HUES6 (cell line): ENCODE measurements around the gene CHST2.

Experiments
- H3K27ac ChIP-seq: 2 replicates; pipeline ENCODE4 v1.7.0; 2013; ENCODE audit warnings: low read depth, mild to moderate bottlenecking, low read length, inconsistent platforms
- H3K27me3 ChIP-seq: 2 replicates; pipeline ENCODE4 v1.6.1; 2013; ENCODE audit warnings: low read length; ENCODE audit not compliant: control insufficient read depth, insufficient read depth
- H3K36me3 ChIP-seq: 2 replicates; pipeline ENCODE4 v1.6.1; 2013; ENCODE audit warnings: low read length; ENCODE audit not compliant: control insufficient read depth, insufficient read depth
- H3K4me1 ChIP-seq: 2 replicates; pipeline ENCODE4 v1.6.1; 2013; ENCODE audit warnings: low read length; ENCODE audit not compliant: control insufficient read depth, insufficient read depth
- H3K4me3 ChIP-seq: 2 replicates; pipeline ENCODE4 v1.5.1; 2013; ENCODE audit warnings: low read depth, low read length
- H3K9ac ChIP-seq: one replicate; pipeline ENCODE4 v1.6.1; 2013; ENCODE audit warnings: mild to moderate bottlenecking, low read length
- H3K9me3 ChIP-seq: 2 replicates; pipeline ENCODE4 v1.6.1; 2013; ENCODE audit warnings: low read depth, low read length; ENCODE audit not compliant: control insufficient read depth, insufficient read depth

CHST2 gene

DNA sequence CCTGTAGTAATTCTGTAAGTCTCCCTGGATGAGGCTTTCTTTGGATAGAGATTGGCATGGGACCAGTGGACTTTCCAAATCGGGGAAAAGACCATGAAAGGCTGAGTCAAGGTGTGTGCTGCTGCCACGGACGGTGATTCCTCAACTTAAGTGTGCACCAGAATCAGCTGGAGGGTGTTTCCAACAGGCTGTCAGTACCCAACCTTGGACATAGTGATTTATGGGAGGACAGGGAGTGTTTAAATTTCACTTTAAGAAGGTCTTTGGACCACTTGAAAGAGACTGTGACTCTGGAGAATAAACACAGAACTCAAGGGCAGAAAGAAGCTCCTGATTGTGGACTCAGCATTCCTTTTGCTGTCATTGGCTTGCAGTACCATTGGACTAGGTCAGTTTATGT, 20.4 kb upstream of the CHST2 start:
- Histone ChIP-seq H3K9me3 (peaks cover 27% of the 10 kb centered on the region), H3K4me3 (no peak overlapping the region), H3K27me3 (no peaks in the 10 kb centered on the region), H3K9ac (no peak overlapping the region), H3K27ac (no peak overlapping the region), H3K36me3 (no peaks in the 10 kb centered on the region), H3K4me1 (no peaks in the 10 kb centered on the region)

DNA sequence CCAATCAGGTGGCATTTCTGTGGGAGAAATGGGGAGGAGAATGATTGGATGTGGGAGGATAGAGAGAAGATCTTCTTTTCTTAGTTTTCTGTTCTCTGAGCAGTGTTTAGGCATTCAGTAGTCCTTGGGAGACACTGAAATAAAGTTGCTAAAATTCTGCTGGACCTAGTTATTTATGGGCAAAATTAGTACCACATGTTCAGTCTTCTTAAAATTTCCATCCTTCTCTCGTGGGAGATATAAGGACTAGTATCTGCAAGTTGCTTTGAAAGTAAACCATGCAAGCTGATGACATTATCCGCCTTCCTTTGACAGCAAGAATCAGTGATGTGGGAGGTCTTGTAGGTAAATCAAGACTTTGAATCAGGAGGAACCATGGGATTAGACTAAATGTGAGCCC, 19.9 kb upstream of the CHST2 start:
- Histone ChIP-seq H3K27me3 (no peaks in the 10 kb centered on the region), H3K4me3 (no peak overlapping the region), H3K9me3 (peaks cover 29% of the 10 kb centered on the region), H3K9ac (no peak overlapping the region), H3K27ac (no peak overlapping the region), H3K36me3 (no peaks in the 10 kb centered on the region), H3K4me1 (no peaks in the 10 kb centered on the region)

DNA sequence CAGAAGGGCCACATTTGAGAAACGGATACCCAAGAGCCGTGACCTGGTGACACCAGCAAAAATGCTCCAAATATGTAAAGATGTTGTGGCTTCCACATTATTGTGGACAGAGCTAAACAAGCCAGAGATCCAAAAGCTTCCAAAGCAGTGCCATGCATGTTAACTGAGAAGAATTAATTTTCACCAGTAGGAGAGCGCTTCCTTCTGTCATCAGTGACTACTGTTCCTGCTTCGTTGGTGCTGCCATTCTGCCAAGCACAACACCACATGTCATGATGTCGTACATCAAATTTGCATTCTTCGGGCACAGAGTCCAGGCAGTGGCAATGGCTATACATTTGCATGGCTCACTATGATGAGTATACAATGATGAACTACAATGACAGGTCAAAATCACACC, 19.1 kb upstream of the CHST2 start:
- H3K4me3 ChIP-seq, result no peak overlapping the region
- no peaks in the 10 kb centered on the region for H3K4me1 ChIP-seq
- peaks cover 34% of the 10 kb centered on the region for H3K9me3 ChIP-seq
- no peaks in the 10 kb centered on the region for H3K36me3 ChIP-seq
- no peak overlapping the region for H3K9ac ChIP-seq
- H3K27ac ChIP-seq, result no peak overlapping the region
- no peaks in the 10 kb centered on the region for H3K27me3 ChIP-seq

DNA sequence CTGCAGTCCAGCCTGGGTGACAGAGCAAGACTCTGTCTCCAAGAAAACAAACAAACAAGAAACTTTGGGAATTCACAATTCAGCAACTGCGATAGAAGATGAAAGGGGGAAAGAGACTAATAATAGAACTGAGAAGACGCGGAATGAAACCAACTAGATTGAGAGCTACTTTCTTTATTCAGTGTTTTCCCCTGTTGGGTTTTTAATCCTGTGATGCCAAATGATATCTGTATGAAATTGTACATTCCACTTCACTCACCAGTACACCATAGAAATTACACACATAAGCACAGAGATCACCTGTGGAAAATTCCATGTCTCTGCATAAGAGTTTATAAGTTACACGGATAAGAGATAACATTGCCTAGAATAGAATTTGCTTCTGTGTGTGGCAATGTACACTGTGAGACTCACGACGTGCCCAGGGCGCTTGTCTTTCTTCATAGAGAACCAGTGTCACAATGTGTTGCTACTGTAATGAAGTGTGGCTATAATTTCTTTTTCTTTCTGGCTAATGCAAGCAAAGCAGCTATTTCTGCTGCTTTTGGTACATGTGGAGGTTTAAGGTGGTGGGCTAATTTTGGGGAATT, 17.7 kb upstream of the CHST2 start:
- no peak overlapping the region for H3K27ac ChIP-seq
- no peaks in the 10 kb centered on the region for H3K36me3 ChIP-seq

DNA sequence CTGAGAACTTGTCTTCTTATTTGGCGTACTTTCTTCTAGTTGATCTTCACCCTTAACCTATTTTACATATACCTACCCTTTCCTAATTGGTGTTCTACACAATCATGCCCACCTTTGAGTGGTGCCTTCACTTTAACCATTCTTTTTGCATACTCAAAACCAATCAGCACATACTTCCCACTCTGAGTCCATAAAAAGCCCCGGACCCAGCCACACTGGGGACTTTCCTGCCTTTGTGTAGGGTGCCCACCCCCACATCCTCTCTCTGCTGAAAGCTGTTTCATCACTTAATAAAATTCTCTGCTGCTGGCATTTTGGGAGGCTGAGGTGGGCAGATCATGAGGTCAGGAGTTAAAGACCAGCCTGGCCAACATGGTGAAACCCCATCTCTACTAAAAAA, 15.9 kb upstream of the CHST2 start:
- H3K36me3 ChIP-seq, result no peaks in the 10 kb centered on the region
- no peak overlapping the region for H3K9ac ChIP-seq
- H3K4me1 ChIP-seq, result no peaks in the 10 kb centered on the region
- H3K27ac ChIP-seq, result no peak overlapping the region
- H3K4me3 ChIP-seq, result no peak overlapping the region
- H3K9me3 ChIP-seq, result peaks cover 30% of the 10 kb centered on the region
- H3K27me3 ChIP-seq, result no peaks in the 10 kb centered on the region

More for the DNA sequence above, 17.7 kb upstream of the CHST2 start:
- Histone ChIP-seq H3K27me3 (no peaks in the 10 kb centered on the region), H3K9ac (no peak overlapping the region), H3K4me3 (no peak overlapping the region), H3K9me3 (peaks cover 32% of the 10 kb centered on the region), H3K4me1 (no peaks in the 10 kb centered on the region)

DNA sequence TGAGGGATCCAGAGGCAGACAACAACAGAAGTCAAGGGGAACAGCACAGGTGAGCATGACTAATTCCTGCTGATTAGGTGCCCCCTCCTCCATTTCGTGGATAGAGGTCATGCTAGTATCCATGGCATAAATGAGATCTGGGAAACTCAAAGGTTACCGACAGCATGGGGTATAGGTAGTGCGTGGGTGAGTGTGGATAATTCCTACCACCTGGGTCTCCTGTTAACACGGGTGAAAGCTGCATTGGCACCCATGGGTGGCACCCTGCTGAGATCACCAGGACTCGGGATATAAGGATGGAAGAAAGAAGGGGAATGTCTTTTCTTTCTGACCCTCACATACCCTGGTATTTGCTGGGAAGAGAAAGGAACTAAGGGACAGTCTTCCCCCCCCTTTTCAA, 14.4 kb upstream of the CHST2 start:
- Histone ChIP-seq H3K9ac (no peak overlapping the region), H3K4me1 (no peaks in the 10 kb centered on the region), H3K36me3 (no peaks in the 10 kb centered on the region), H3K4me3 (no peak overlapping the region), H3K9me3 (peaks cover 30% of the 10 kb centered on the region), H3K27ac (no peak overlapping the region), H3K27me3 (no peaks in the 10 kb centered on the region)

DNA sequence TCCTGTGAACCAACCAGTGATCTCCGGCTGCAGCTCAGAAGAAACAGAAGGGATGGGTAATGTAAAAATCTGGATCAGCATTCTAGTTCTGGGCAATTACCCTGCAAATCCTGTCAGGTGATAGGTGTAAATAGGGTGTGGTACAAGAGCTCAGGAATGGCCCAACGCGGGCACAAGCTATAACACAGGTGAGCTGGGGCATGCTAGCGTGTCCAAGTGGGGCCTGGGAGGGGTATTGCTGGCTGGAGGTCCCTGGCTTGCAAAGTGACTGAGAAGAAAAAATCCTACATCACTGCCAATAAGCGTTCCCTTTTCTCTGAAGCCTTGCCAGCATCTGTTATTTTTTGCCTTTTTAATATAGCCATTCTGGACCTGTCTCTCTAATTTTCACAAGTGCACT, 9.7 kb upstream of the CHST2 start:
- H3K27ac ChIP-seq, result no peak overlapping the region
- no peak overlapping the region for H3K9ac ChIP-seq
- no peaks in the 10 kb centered on the region for H3K4me1 ChIP-seq
- no peaks in the 10 kb centered on the region for H3K36me3 ChIP-seq
- no peak overlapping the region for H3K4me3 ChIP-seq
- no peaks in the 10 kb centered on the region for H3K27me3 ChIP-seq
- peaks cover 19% of the 10 kb centered on the region for H3K9me3 ChIP-seq

DNA sequence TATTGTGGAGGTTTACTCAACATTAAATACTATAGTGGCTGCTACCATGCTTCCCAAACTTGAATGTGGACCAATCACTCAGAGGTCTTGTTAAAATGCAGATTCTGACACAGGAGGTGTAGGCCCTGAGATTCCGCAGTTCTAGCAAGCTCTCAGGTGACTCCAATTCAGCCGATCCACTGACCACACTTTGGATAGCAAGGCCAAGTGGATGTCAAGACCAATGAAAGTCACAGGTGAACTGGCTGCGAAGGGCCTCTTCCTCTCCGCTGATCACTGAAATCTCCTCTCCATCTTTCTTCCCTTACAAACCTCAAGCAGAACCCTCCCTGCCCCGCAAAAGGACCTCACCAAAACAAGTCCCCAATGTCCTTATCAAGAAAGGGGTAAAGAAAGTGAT, 9.2 kb upstream of the CHST2 start:
- H3K27me3 ChIP-seq, result no peaks in the 10 kb centered on the region
- no peaks in the 10 kb centered on the region for H3K4me1 ChIP-seq
- peaks cover 14% of the 10 kb centered on the region for H3K9me3 ChIP-seq
- no peak overlapping the region for H3K27ac ChIP-seq
- H3K36me3 ChIP-seq, result no peaks in the 10 kb centered on the region
- no peak overlapping the region for H3K9ac ChIP-seq
- H3K4me3 ChIP-seq, result no peak overlapping the region

DNA sequence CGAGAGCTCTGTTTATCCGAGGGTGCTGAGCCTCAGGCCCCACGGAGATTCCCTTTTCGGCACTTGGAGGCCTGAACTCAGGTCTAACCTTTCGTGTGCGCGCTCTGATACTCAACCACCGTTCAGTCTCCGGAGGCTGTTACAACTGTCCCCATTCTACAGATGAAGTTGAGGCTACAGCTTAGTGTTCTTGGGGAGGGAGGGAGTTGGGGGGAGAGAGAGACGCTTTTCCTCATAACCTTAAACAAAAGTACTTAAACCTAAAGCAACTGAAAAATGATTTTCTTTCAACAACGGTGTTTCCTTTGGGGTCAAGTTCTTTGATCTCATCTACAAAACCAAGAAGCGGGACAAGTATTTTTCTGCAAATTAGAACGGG, 952 bp upstream of the CHST2 start:
- Histone ChIP-seq H3K9me3 (no peaks in the 10 kb centered on the region), H3K27me3 (peaks cover 18% of the 10 kb centered on the region), H3K36me3 (peaks cover 13% of the 10 kb centered on the region), H3K9ac (peak overlapping the region; percentile 94), H3K4me3 (peak overlapping the region; percentile 96), H3K27ac (peak overlapping the region; percentile 1; the same call in 1 of the 2 replicates), H3K4me1 (peaks cover 9% of the 10 kb centered on the region; the same call in 1 of the 2 replicates)

DNA sequence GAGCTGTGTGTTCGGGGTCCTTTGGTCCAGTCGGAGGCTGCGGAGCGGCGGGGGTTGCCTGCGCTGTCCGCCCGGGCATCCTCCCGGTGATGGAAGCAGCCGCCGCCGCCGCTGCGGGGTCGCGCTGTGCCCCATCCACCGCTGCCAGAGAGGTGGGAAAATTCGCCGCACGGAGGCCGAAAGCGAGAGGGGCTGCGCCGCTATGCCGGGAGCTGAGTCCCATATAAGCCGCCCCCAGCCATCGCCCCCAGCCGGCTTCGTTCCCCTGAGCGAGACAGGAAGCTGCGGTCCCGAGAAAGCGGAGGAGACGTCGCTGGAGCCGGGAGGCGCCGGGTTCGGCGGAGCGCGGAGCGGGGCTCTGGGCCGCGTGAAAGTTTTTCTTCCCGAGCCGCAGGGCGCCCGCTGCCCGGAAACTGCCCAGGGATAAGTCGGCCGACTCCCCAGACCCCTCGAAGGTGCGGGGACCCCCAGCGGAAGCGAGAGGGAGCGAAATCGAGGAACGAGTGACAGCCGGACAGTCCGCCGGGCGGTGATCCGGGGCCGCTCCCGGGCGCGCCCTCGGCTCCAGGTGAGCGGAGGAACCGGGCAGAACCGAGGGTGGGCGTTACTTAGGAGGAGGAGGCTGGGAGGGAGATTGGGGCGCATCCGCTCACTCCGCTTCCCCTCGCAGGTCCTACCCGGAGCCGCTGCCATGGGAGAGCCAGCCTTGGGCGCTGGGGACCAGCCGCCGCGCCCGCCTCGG, 574 bp downstream of the CHST2 start:
- H3K9me3 ChIP-seq, result no peaks in the 10 kb centered on the region
- peak overlapping the region; percentile 92 for H3K9ac ChIP-seq
- peaks cover 21% of the 10 kb centered on the region for H3K4me1 ChIP-seq
- peaks cover 13% of the 10 kb centered on the region for H3K36me3 ChIP-seq
- H3K27me3 ChIP-seq, result peaks cover 18% of the 10 kb centered on the region
- H3K4me3 ChIP-seq, result peak overlapping the region; percentile 96
- peak overlapping the region; percentile 64; the same call in 1 of the 2 replicates for H3K27ac ChIP-seq

DNA sequence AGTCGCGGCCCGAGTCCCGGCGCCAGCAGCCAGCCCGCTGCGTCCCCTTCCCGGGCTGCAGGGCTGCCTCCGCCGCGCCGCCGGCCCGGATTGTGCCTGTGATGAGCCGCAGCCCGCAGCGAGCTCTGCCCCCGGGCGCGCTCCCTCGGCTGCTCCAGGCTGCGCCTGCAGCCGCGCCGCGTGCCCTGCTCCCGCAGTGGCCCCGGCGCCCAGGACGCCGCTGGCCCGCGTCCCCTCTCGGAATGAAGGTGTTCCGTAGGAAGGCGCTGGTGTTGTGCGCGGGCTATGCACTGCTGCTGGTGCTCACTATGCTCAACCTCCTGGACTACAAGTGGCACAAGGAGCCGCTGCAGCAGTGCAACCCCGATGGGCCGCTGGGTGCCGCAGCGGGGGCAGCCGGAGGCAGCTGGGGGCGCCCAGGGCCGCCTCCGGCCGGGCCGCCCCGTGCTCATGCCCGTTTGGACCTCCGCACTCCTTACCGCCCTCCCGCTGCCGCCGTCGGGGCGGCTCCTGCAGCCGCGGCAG, 1.2 kb downstream of the CHST2 start:
- peak overlapping the region; percentile 92 for H3K9ac ChIP-seq
- peaks cover 18% of the 10 kb centered on the region for H3K27me3 ChIP-seq
- H3K9me3 ChIP-seq, result no peaks in the 10 kb centered on the region
- H3K4me1 ChIP-seq, result peaks cover 21% of the 10 kb centered on the region
- H3K36me3 ChIP-seq, result peaks cover 13% of the 10 kb centered on the region
- H3K4me3 ChIP-seq, result peak overlapping the region; percentile 96
- H3K27ac ChIP-seq, result peak overlapping the region; percentile 64; the same call in 1 of the 2 replicates
